ENCODE results near the gene BRPF3. TPM values are rescaled to one million over a fixed set of nuclear protein-coding genes. Genes with fewer than 3 reads are reported as not detected.

The BRPF3 gene
- total RNA-seq, 1 experiment from 2014 or later: 19.4 TPM

- ChIA-PET POLR2A (interaction anchor here (1.1 to 1.2 kb wide), 2 partner anchors 64 to 167 kb away, joined by 3 read pairs; no protein-coding TSS in a partner anchor), CTCF (interaction anchor here (0.6 to 1.5 kb wide), 12 partner anchors 15 to 1972 kb away, joined by 3 to 7 read pairs (median 3); no protein-coding TSS in a partner anchor)
- H3K27ac Mint-ChIP-seq (ENCODE audit: low read depth, unreplicated experiment): peak overlapping the region; percentile 50
- no peak for DNase-seq (ENCODE audit: unreplicated experiment)
- H3K27me3 Mint-ChIP-seq (ENCODE audit: insufficient read depth, unreplicated experiment): peaks cover 12% of the 10 kb centered on the region
- peaks cover 4% of the 10 kb centered on the region for H3K36me3 Mint-ChIP-seq (ENCODE audit: insufficient read depth, unreplicated experiment)
- peak overlapping the region; percentile 87 for H3K4me3 Mint-ChIP-seq (ENCODE audit: unreplicated experiment)
- peaks cover 8% of the 10 kb centered on the region for H3K4me1 Mint-ChIP-seq (ENCODE audit: insufficient read depth, unreplicated experiment)
- no peaks in the 10 kb centered on the region for H3K9me3 Mint-ChIP-seq (ENCODE audit: unreplicated experiment)
- intact Hi-C loops (cut with micrococcal nuclease): loop anchor here (1.0 kb wide), 3 partner anchors 72 to 168 kb away; partner anchors contain the start of gene MAPK14
- TF ChIP-seq CTCF (IDR thresholded peaks at IDR 0.05; ENCODE audit: unreplicated experiment): no peak
- no TSS peak for BruUV-seq (replicated peaks)
These were observed 952 bp upstream of the BRPF3 start for GRCh38 chr6:36195471-36196112.

GRCh38 chr6:36196880-36197548 is 470 bp downstream of the BRPF3 start:
- H3K9me3 Mint-ChIP-seq (ENCODE audit: unreplicated experiment): no peaks in the 10 kb centered on the region
- ChIA-PET CTCF (interaction anchor here (1.2 kb wide), 1 partner anchor 15 kb away, joined by 3 read pairs; no protein-coding TSS in a partner anchor), POLR2A (interaction anchor here (0.6 to 1.1 kb wide), 3 partner anchors 11 to 728 kb away, joined by 3 to 4 read pairs (median 3); partner anchors contain the start of gene RPL10A)
- peaks cover 14% of the 10 kb centered on the region for H3K36me3 Mint-ChIP-seq (ENCODE audit: insufficient read depth, unreplicated experiment)
- no TSS peak for BruUV-seq (replicated peaks)
- H3K27me3 Mint-ChIP-seq (ENCODE audit: insufficient read depth, unreplicated experiment): peaks cover 10% of the 10 kb centered on the region
- peaks cover 13% of the 10 kb centered on the region for H3K4me1 Mint-ChIP-seq (ENCODE audit: insufficient read depth, unreplicated experiment)
- DNase-seq (ENCODE audit: unreplicated experiment): peak; percentile 96
- intact Hi-C loops (cut with micrococcal nuclease): loop anchor here (1.0 kb wide), 2 partner anchors 74 to 170 kb away; partner anchors contain the start of gene MAPK14
- peak overlapping the region; percentile 87 for H3K4me3 Mint-ChIP-seq (ENCODE audit: unreplicated experiment)
- TF ChIP-seq CTCF (IDR thresholded peaks at IDR 0.05; ENCODE audit: unreplicated experiment): no peak
- H3K27ac Mint-ChIP-seq (ENCODE audit: low read depth, unreplicated experiment): peak overlapping the region; percentile 27

- ChIA-PET POLR2A (interaction anchor here (0.7 to 1.1 kb wide), 2 partner anchors 10 to 169 kb away, joined by 3 to 4 read pairs; no protein-coding TSS in a partner anchor), CTCF (interaction anchor here (0.8 to 1.2 kb wide), 3 partner anchors 9 to 170 kb away, joined by 3 to 4 read pairs (median 3); partner anchors contain the start of gene MAPK14)
- no peak overlapping the region for H3K27ac Mint-ChIP-seq (ENCODE audit: low read depth, unreplicated experiment)
- intact Hi-C loops (cut with micrococcal nuclease): no loop called here
- TF ChIP-seq CTCF (IDR thresholded peaks at IDR 0.05; ENCODE audit: unreplicated experiment): no peak
- peaks cover 3% of the 10 kb centered on the region for H3K27me3 Mint-ChIP-seq (ENCODE audit: insufficient read depth, unreplicated experiment)
- DNase-seq (ENCODE audit: unreplicated experiment): no peak
- H3K9me3 Mint-ChIP-seq (ENCODE audit: unreplicated experiment): no peaks in the 10 kb centered on the region
- TSS peak; percentile 42 for BruUV-seq (replicated peaks)
- H3K36me3 Mint-ChIP-seq (ENCODE audit: insufficient read depth, unreplicated experiment): peaks cover 14% of the 10 kb centered on the region
- peaks cover 13% of the 10 kb centered on the region for H3K4me1 Mint-ChIP-seq (ENCODE audit: insufficient read depth, unreplicated experiment)
- peak overlapping the region; percentile 87 for H3K4me3 Mint-ChIP-seq (ENCODE audit: unreplicated experiment)
These were observed 1.2 kb downstream of the BRPF3 start for GRCh38 chr6:36197739-36198221.

- POLR2A ChIA-PET: interaction anchor here (0.5 kb wide), 1 partner anchor 219 kb away, joined by 3 read pairs; no protein-coding TSS in a partner anchor
- H3K36me3 Mint-ChIP-seq (ENCODE audit: insufficient read depth, unreplicated experiment): peaks cover 14% of the 10 kb centered on the region
- DNase-seq (ENCODE audit: unreplicated experiment): no peak
- BruUV-seq (replicated peaks): no TSS peak
- H3K4me3 Mint-ChIP-seq (ENCODE audit: unreplicated experiment): no peak overlapping the region
- no peaks in the 10 kb centered on the region for H3K9me3 Mint-ChIP-seq (ENCODE audit: unreplicated experiment)
- CTCF ChIA-PET: no interaction called here
- TF ChIP-seq CTCF (IDR thresholded peaks at IDR 0.05; ENCODE audit: unreplicated experiment): no peak
- no peak overlapping the region for H3K27ac Mint-ChIP-seq (ENCODE audit: low read depth, unreplicated experiment)
- peaks cover 13% of the 10 kb centered on the region for H3K4me1 Mint-ChIP-seq (ENCODE audit: insufficient read depth, unreplicated experiment)
- intact Hi-C loops (cut with micrococcal nuclease): no loop called here
- H3K27me3 Mint-ChIP-seq (ENCODE audit: insufficient read depth, unreplicated experiment): no peaks in the 10 kb centered on the region
These were observed 2.4 kb downstream of the BRPF3 start for GRCh38 chr6:36198986-36199385.

All from MCF 10A (cell line).